GM21737 (cell line): ENCODE data around the gene GGT6.
"Not testable (repeated sequence)": the region's sequence is repeated elsewhere in the genome, so short reads cannot be mapped to it uniquely, and the experiment has no call there.

Experiments used
- ATAC-seq: cut with Tn5 transposase; IDR thresholded peaks from one replicate; pipeline ENCODE4 v1.9.1; 2021; ENCODE audit warnings: mild to moderate bottlenecking, moderate library complexity; ENCODE audit not compliant: unreplicated experiment

GGT6 gene

GRCh38 chr17:4560421-4560820 lies at the start of gene GGT6:
TSS of gene GGT6 (minus strand) at chr17:4560577. CDS start at chr17:4560521, 56 bp downstream.
- no peak for ATAC-seq

- ATAC-seq, result no peak
These were observed 49.8 kb upstream of the GGT6 start for GRCh38 chr17:4610162-4610561.

GRCh38 chr17:4609761-4610160 lies 49.4 kb upstream of the GGT6 start:
- ATAC-seq, result no peak

GRCh38 chr17:4607773-4608187 lies 47.4 kb upstream of the GGT6 start:
- no peak for ATAC-seq

- no peak for ATAC-seq
These were observed 46.9 kb upstream of the GGT6 start for GRCh38 chr17:4607261-4607741.

GRCh38 chr17:4605826-4606225 lies 45.4 kb upstream of the GGT6 start:
- no peak for ATAC-seq

- ATAC-seq, result not testable (repeated sequence)
These were observed 44.4 kb upstream of the GGT6 start for GRCh38 chr17:4604736-4605135.

- no peak for ATAC-seq
These were observed 43.8 kb upstream of the GGT6 start for GRCh38 chr17:4604111-4604644.

- ATAC-seq, result no peak
These were observed 41.7 kb upstream of the GGT6 start for GRCh38 chr17:4602041-4602440.

- ATAC-seq, result no peak
These were observed 40.9 kb upstream of the GGT6 start for GRCh38 chr17:4601326-4601725.

- ATAC-seq, result no peak
These were observed 40.2 kb upstream of the GGT6 start for GRCh38 chr17:4600563-4600962.

GRCh38 chr17:4599505-4600281 lies 39.3 kb upstream of the GGT6 start:
- no peak for ATAC-seq

- ATAC-seq, result no peak
These were observed 38.6 kb upstream of the GGT6 start for GRCh38 chr17:4598776-4599504.

- no peak for ATAC-seq
These were observed 37.6 kb upstream of the GGT6 start for GRCh38 chr17:4597975-4598374.

- ATAC-seq, result no peak
These were observed 36.4 kb upstream of the GGT6 start for GRCh38 chr17:4596636-4597380.

- ATAC-seq, result not testable (repeated sequence)
These were observed 35.4 kb upstream of the GGT6 start for GRCh38 chr17:4595685-4596342.

GRCh38 chr17:4594931-4595684 lies 34.7 kb upstream of the GGT6 start:
- no peak for ATAC-seq

GRCh38 chr17:4594406-4594805 lies 34.0 kb upstream of the GGT6 start:
- no peak for ATAC-seq

GRCh38 chr17:4593021-4593421 lies 32.6 kb upstream of the GGT6 start:
- ATAC-seq, result no peak
